ENCODE measurements around the gene PGAP2.

PGAP2 gene

DNA sequence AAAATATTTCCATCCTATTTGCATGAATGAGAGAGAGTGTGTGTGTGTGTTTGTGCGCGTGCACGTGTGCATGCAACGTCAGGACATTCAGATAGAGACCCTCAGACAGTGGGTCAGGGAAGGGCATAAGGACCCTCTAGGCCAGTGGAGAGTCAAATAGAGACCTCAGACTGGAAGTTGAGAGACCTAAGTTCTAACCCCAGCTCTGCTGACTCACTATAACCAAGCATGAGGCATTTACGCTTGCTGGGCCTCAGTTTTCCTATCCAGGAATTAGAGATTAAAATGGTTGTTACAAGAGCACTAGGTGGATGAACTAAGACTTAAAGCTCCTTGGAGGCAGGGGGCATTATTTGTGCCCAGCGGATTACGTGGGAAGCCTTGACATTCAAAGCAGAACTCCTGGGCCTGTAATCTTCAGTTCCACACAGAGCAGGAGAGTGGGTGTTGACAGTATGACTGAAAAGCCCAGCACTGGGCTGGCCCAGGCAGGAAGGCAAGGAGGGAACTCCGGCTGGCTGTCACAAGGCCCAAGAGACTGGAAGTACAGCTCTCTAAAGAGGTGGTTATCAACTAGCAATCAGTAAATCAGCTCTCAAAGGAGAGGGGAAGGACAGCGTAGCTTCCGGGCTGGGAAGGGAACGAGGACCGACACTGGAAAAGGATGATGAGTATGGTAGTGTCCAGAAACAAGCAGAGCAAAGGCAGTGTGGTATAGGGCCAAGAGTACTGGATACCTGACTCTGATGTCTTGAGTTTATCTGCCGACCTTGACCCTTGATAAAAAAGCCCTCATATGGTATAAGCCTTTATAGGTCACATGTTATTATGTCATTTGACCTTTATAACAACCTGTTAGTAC, 23.2 kb downstream of the PGAP2 start:
- no peak for DNase-seq (ENCODE audit: low spot score)

DNA sequence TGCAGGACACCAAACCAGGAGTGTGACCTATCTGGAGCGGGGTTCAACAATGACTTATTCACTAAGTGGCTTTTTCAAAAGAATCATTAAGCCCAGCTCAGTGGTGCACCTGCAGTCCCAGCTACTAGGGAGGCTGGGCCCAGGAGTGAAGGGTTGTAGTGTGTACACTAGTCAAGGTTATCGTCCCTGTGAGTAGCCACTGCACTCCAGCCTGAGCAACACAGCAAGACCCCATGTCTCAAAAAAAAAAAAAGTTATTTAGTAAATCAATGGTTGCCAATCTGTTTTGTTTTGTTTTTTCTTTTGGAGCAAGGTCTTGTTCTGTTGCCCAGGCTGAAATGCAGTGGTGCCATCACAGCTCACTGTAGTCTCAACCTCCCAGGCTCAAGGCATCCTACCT, 24.5 kb downstream of the PGAP2 start:
- DNase-seq (ENCODE audit: low spot score) = no peak

DNA sequence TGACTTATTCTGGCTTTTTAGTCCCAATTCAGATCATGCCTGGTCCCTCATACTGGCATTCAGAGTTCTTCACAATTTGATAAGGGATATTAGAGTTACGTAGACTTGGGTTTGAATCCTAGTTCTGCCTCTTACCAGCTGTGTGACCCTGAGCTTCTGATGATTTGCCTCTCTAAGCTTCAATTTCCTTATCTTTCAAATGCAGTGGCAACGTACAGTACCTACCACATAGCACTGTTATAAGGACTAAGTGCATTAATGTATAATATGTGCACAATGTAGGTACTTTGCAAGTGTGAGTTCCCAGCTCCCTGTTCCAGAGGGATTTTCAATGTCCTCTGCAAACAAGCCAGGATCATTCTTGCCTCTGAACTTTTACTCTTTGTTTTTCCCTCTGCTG, 25.1 kb downstream of the PGAP2 start:
- DNase-seq (ENCODE audit: low spot score) = no peak

DNA sequence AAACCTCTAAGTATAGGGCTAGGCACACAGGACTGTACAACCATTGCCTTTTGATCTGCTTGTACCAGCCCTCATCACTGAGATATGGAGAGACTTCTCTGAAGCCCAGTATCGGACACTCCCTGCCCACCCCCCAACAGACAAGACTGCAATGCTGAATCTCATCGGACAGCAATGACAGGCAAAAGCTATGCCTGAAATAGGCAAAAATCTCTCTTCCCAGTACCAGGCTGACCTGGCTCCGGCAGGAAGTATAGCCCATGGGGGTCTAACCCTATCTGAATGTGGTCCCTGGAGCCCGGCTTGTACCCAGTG, 25.9 kb downstream of the PGAP2 start:
- no peak for DNase-seq (ENCODE audit: low spot score)

DNA sequence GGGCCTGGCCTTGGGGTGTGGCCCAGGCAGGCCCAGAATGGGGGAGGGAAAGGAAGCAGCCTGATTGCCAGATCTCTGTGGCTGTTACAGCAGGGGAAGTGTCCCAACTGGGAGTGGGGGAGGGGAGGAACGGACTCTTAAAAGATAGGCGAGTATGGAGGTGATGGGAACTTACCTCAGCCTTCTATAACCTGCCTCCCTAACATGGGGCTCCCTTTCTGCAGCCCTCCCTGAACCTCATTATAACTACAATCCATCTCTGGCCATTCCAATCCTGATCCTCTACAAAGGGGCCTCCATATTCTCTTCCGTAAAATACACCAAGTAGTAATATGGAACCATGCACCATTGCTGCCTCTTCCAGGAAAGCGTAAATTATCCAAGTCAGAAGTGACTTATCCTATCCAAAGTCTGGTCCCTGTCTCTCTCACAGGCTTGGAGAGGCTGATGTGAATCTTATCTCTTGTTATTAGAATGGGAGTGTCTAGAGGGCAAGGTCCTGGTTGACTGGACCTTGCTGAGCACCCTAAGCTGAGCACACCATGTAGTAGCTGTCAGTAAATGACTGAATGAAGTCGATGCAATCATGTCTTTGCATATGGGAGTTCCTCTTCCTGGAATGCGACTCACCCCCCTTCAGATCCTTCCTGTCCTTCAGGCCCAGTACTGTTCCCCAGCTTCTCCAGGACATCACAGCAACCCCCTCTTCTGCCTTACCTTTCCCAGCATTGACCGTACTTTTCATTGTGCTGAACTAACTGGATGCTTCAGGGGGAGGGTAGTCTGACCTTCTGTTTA, 26.5 kb downstream of the PGAP2 start:
- no peak for DNase-seq (ENCODE audit: low spot score)

DNA sequence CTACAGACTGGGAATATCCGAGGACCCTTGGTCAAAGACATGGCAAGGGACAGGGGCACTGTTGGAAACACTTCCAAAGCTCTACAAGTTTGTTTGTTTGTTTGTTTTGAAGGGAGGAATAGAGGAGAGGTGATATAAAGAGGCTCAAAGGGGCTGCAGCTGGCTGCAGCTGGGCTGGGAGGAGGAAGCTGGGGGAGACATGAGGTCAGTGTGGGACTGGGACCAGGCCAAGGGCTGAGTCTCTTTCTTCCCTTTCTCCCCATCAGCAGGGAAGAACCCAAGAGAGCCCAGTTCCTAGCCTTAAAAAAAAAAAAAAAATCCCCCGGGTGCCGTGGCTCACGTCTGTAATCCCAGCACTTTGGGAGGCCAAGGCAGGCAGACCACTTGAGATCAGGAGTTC, 27.4 kb downstream of the PGAP2 start:
- DNase-seq (ENCODE audit: low spot score) = no peak

DNA sequence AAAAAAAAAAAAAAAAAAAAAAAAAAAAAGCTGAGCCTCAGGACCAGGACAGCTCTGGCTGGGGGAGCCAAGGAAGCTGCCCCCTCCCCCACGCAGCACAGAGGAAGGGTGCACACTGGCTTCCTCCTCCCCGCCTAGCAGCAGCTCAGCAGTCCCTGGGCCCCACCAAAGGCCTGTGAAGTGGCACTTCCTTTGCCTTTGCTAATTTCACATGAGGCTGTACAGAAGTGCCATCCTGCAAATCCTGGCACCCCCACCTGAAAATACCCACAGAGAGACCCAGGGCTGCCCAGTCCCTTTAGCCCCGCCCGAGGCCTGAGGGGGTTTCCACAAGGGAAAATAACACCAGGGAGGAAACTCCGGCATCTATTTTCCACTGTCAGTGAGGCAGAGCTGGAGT, 28.5 kb downstream of the PGAP2 start:
- no peak for DNase-seq (ENCODE audit: low spot score)

DNA sequence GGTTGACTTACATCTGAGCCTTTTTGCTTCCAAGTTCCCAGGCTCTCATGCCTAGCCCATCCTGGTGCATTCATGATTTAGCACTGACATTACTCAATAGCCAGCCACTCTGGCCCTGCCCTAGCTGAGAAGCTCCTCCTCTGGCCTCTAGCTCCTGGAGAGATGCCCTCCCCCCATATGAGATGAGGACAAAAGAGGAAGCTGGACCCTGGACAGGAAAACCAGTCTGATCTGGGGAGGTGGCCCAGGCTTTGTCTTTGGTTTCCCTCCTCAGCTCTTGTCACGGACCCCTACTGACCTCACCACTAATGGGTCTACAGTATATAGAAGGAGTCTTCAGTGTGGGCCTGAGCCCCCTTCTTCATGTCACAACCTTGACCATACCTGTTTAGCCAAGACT, 29.4 kb downstream of the PGAP2 start:
- DNase-seq (ENCODE audit: low spot score) = no peak

DNA sequence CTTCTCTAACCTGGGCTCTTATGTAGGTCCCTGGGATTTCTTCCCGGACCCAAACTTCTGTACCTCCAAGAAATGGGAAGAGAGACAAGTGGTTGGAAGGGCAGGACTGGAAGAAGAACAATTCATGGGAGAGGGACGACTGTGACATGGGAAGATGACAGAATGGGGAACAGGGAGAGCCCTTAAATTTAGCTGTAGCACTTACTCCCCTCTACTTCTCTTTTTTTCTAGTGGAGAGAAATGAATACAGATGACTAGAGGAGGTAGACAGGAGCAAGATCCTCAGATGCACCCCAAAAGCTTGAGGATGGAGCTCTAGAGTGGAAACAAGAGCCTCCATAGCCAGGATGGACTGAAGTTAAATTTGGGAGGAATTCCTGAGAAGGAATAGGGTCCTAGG, 30.1 kb downstream of the PGAP2 start:
- DNase-seq (ENCODE audit: low spot score) = no peak

DNA sequence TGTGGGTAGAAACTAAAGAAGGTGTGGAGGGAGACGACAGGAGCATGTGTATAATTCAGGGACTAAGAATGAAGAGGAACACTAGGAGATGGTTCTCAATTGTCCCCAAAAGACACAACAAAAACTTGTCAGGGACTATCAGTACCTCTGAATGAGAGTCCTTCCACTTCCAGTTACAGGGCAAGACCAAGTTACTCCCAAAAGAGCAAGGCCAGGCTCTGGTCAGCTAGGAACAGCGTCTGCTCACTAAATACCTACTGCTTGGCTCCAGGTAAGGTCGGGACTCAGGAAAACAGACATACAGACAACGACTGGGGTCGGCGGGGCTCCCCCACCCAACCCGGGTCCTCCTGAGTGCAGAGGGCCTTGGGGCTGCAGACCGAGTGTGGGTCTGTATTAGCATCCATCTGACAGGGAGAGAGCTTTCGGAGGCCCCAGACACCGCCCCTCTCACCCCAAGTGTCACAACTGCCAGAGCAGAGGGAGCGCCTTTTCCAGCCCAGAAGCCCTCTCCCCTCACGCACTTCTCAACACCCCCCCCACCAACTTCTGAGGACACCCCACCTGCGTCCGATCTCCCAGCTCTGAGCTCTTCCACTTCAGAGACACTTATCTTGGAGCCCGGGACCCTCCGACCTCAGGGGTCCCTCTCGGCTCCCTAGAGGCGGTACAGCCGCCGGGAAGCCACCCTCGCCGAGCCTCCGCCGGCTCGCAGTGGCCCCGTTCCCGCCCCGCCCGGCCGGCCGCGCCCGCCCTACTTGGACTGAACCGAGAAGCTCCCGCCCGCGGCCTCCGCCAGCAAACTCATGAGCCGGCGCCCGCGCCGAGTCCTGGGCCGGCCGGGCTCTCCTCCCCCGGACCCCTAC, 31.9 kb downstream of the PGAP2 start:
- DNase-seq (ENCODE audit: low spot score) = peak; percentile 82

DNA sequence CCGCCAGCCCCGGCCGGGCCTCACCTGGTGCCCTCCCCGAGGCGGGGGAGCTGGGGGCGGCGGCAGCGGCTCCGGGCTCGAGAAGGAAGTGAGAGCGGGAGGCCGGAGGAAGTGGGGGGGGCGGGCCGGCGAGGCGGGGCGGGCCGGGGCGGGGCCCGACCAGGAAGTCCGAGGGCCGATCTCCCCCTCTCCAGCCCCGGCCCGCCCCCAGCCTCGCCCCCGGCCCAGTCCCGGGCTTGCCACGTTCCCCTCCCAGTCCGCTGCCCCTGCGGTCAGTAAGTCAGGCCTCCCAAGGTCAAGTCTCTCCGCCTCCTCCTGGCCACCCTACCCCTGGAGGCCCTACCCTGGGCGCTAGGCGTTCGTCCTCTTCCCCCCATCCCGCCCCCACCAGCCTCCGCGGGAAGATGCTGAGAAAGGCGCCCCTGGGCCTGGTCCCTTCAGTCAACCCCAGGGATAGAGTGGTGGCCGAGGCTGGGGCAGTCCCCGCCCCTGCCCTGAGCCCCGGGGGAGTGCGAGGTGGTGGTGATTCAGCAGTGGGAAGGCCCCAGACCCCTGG, 32.6 kb downstream of the PGAP2 start, which contains the start of gene RHOG:
Gene RHOG, minus strand, starts transcription at position 90 of the 556 bp plus-strand sequence. CDS start 12,821 bp downstream, outside the sequence.
- peak; percentile 85 for DNase-seq (ENCODE audit: low spot score)

DNA sequence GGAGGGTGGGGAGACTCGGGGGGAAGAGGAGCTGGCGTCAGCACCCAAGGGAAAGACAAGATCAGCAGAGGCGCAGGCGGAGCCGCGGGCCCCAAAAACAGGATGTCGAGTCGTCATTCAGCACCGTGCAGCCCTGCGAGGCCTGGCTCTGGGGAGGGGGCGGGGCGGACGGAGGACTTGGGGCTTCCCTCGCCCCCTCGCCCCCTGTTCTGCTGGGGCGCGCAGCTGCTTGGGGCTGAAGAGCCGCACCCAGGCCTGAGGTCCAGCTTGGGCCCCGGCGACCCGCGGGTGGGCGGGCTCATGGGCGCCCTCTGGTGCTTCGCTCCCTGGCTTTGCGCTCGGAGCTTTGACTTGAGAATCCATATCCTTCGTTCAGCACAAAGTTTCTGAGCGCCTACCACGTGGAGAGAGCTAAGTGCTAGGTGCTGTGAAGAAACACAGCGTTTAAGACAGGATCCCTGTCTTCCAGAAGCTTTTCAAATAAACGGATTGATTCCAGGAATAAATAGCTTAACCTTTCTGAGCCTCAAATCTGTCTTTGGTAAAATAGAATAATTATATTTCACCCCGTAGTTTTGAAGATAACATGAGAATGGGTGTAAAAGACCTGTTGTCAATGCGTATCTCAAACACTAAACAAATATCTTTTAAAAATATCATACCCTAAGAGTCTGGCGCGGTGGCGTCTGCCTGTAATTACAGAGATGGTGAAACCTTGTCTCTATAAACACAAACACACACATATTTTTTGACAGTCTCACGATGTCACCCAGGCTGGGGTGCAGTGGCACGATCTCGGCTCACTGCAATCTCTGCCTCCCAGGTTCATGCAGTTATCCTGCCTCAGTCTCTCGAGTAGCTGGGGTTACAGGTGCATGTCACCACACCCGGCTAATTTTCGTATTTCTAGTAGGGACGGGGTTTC, 33.3 kb downstream of the PGAP2 start:
- DNase-seq (ENCODE audit: low spot score) = peak; percentile 89

DNA sequence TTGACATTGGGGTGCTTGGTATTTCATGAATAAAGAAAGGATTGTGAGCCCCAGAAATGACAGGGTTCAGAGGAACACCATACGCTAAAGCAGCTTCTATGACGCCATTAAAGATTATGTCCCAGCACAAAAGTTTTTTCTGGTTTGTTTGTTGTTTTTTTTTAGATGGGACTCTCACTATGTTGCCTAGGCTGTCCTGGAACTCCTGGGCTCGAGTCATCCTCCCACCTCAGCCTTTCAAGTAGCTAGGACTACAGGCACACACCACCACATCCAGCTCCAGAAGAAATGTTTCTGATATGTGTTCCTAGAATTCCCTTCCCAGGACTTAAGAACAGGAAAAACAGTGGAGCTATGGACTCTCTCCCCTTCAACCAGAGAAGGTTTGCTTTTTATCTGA, 35.0 kb downstream of the PGAP2 start:
- no peak for DNase-seq (ENCODE audit: low spot score)

DNA sequence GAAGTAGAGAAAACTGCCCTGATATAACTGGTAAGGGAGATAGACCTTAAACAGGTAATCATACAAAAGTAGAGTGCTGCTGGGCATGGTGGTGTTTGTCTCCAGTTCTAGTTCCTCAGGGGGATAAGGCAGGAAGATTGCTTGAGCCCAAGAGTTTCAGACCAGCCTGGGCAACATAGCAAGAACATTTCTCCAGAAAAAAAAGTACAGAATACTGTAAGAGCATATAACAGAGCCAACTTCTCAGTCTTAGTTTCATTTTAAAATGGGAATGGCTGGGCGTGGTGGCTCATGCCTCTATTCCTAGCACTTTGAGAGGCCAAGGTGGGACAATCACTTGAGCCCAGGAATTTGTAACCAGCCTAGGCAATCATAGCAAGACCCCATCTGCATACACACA, 36.9 kb downstream of the PGAP2 start:
- no peak for DNase-seq (ENCODE audit: low spot score)

DNA sequence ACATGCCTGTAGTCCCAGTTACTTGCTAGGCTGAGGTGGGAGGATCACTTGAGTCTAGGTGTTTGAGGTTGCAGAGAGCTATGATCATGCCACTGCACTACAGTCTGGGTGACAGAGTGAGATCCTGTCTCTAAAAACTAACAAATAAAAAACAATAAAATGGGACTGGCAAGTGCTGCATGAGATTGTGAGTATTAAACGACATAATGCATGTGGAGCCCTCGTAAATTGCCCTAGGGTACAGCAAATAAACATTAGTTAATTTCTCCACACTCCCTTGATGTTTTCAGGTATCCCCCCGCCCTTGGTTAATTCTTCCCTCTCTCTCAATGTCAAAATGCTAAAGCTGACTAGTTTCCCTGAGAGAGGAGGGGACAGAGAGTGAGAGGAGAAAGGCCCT, 37.3 kb downstream of the PGAP2 start:
- DNase-seq (ENCODE audit: low spot score) = no peak

DNA sequence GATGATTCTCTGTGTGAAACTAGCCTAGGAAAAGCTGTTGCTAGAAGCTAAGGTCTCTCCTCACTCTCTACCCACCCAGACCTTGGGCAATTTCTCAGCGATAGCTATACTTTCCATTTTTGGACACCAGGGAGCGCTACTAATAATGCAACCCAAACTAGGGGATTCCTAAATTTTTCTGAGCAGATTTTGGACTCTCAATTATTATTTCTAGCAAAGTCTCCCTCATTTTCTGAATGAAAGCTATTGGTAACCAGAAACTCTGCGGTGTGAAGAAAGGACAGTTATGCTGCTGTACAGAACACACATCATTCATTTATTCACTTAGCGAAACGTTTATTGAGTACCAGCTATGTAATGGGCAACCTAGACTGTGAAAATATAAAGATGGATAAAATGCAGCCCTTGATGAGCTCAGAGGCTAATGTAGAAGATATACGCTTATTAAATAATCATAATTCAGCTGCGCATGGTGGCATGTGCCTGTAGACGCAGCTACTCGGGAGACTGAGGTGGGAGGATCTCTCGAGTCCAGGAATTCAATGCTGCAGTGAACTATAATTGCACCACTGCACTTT, 41.0 kb downstream of the PGAP2 start:
- no peak for DNase-seq (ENCODE audit: low spot score)

DNA sequence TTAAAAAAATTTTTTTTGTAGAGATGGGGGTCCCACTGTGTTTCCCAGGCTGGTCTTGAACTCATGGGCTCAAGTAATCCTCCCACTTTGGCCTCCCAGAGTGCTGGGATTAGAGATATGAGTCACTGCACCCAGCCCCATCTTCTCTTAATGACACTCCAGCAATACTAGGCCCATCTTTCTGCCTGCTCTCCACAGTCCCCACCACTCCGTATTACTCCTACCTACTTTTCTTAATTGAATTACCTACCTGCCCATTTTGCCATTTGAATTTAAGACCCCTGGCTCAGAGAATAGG, 45.1 kb downstream of the PGAP2 start:
- DNase-seq (ENCODE audit: low spot score) = no peak

DNA sequence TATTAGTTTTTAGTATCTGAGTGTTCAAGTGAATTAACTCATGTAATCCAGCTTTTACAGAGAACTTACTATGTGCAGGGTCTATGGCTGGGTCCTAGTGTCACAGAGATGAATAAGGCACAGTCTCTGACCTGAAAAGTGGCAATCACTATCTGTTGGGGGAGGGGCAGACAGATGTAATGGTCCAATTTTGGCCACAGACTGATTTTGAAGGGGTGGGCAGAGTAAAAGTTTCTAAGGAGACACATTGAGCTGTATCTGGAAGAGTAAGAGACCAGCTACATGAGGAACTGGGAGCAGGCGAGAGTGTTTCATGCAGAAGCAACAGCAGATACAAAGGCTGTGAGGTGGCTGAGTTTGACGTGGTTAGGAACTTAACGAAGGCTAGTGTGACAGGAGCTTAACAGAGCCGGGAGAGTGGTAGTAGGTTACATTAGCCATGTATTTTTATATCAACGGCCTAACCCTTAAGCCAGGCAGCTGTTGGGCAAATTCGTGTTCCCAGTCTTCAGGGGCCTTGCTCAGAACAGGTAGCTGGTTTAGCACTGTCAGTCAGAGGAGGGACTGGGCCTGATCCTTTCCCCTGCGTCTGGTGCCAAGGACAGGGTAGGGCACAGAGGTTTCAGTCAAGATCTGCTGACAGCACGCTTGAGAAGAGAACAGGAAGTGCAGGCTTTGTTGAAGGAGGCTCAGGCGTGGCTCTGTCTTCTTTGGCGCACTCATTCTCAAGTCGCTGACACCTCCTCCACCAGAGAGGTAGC, 45.7 kb downstream of the PGAP2 start:
- peak; percentile 58 for DNase-seq (ENCODE audit: low spot score)

DNA sequence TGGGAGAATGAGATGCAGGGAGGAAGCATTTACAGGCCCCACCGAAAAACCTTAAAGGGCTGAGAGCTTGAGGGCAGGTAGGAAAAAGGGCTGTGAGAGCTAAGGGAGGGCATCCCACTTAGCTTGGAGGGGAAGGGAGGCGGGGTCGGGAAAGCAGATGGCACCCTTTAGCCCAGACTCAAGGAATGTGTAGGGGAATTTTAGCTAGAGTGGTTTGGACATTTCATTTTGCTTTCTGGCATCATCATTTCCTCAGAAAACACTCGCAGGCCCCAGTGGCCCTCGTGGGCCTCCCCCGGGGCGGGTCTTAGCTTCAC, 46.3 kb downstream of the PGAP2 start:
- DNase-seq (ENCODE audit: low spot score) = no peak

Data from ecto neural progenitor cell (in vitro differentiated cells).